Fibroblast of the aortic adventitia (primary cell): ENCODE results near the gene ZSCAN30. TPM values are rescaled to one million over a fixed set of nuclear protein-coding genes. Genes with fewer than 3 reads are reported as not detected.

Experiments used
- DNase-seq: peaks from one replicate; pipeline ENCODE4 v3.0.0-alpha.2; 2010; ENCODE audit warnings: low read depth
- H3K4me3 ChIP-seq: 2 replicates; pipeline ENCODE4 v1.5.1; 2011; ENCODE audit warnings: low read depth, mild to moderate bottlenecking, control low read depth, low read length, moderate library complexity
- total RNA-seq: library from RNA; depleted of rRNA; stranded (reverse); fragments of >200 nt; gene quantifications from 2 replicates; pipeline ENCODE4 v1.2.3, GENCODE V29; 2012; ENCODE audit warnings: low replicate concordance
- TF ChIP-seq, protein P1 (sequence below): IDR thresholded peaks from 2 replicates; pipeline ENCODE4 v1.5.1; 2011; ENCODE audit warnings: mild to moderate bottlenecking, low read length, control low read depth, inconsistent platforms; ENCODE audit not compliant: insufficient read depth

ZSCAN30 gene
- total RNA-seq, 1 donor = 22.6 TPM

DNA sequence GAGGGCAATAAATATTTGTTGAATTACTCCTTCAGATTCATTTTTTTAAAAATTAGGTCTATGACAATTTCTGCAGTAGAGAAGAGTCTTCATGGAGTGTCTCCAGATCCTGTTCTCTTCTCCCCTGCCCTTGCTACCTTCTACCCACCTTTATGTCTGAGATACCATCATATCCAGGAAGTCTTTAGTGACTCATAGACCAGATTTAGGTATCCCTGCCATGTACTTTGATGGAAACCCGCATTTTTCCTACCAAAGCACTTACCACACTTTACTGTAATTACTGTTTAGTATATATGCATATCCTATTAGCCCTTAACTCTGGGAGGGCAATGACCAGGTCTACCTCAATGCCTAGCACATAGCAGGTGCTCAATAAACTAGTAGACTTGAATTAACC is 37.6 kb downstream of the ZSCAN30 start:
- TF ChIP-seq, protein P1, sequence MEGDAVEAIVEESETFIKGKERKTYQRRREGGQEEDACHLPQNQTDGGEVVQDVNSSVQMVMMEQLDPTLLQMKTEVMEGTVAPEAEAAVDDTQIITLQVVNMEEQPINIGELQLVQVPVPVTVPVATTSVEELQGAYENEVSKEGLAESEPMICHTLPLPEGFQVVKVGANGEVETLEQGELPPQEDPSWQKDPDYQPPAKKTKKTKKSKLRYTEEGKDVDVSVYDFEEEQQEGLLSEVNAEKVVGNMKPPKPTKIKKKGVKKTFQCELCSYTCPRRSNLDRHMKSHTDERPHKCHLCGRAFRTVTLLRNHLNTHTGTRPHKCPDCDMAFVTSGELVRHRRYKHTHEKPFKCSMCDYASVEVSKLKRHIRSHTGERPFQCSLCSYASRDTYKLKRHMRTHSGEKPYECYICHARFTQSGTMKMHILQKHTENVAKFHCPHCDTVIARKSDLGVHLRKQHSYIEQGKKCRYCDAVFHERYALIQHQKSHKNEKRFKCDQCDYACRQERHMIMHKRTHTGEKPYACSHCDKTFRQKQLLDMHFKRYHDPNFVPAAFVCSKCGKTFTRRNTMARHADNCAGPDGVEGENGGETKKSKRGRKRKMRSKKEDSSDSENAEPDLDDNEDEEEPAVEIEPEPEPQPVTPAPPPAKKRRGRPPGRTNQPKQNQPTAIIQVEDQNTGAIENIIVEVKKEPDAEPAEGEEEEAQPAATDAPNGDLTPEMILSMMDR = no peak
- no peak for DNase-seq
- H3K4me3 ChIP-seq = no peak overlapping the region

GRCh38 chr18:35248429-35248828 is 41.6 kb downstream of the ZSCAN30 start:
- TF ChIP-seq, protein P1 = no peak
- no peak for DNase-seq
- no peak overlapping the region for H3K4me3 ChIP-seq

- no peak for DNase-seq
- no peak overlapping the region for H3K4me3 ChIP-seq
- TF ChIP-seq, protein P1 = no peak
Measured at GRCh38 chr18:35247412-35248249, 42.4 kb downstream of the ZSCAN30 start.

DNA sequence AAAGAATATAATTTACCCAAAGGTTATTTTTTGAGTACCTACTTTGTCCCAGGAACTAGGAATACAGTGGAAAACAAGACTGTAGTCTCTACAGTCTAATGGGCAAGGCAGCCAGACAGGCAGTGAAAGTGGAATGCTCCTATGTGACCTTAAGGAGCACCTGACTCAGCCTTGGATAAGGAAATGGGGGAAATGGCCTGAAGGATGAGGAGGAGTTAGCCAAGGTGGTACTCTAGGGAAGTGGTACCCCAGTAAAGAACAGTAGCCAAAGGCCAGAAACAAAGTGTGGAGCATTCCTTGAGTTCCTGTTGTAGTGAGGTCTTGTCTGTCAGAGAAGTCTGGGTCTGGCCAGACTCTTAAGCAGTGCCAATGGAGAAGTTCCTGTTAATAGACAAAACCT is 43.2 kb downstream of the ZSCAN30 start:
- TF ChIP-seq, protein P1 = no peak
- DNase-seq = no peak

GRCh38 chr18:35245719-35246317 is 44.2 kb downstream of the ZSCAN30 start:
- TF ChIP-seq, protein P1 = no peak
- DNase-seq = no peak
- no peak overlapping the region for H3K4me3 ChIP-seq

More for the DNA sequence above, 43.2 kb downstream of the ZSCAN30 start:
- no peak overlapping the region for H3K4me3 ChIP-seq

DNA sequence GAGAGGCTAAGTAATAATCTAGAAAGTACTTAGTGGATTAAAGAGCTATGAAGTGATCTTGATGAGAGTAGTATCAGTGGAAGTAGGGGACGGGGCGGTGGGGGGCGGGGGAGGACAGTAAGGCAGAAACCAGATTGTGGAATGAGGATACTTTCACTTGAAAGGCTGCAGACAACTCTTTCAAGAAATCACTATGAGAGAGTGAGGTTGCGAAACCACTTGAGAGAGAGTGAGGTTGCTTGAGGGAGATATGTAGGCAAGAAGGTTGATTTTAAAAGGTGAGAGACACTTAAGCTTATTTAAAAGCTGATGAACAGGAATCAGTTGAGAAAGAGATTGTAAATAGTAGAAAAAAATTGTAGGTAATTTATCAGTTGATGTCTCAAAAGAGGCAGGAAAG is 45.4 kb downstream of the ZSCAN30 start:
- no peak overlapping the region for H3K4me3 ChIP-seq
- no peak for DNase-seq
- TF ChIP-seq, protein P1 = no peak
